ENCODE measurements around the gene AP3B1.
"Not testable (repeated sequence)": the region's sequence is repeated elsewhere in the genome, so short reads cannot be mapped to it uniquely, and the experiment has no call there.

Gene AP3B1

DNA sequence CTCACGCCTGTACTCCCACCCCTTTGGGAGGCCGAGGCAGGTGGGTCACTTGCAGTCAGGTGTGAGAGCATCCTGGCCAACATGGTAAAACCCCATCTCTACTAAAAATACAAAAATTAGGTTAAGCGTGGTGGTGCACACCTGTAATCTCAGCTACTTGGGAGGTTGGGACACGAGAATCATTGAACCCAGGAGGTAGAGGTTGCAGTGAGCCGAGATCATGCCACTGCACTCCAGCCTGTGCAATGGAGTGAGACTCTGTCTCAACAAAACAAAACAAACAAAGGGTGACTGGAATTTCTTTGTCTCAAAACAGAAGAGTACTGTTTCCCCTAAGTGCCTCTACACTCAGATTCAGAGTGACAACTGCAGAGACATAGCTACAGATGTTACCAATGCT is 116.1 kb downstream of the AP3B1 start:
- no peak for DNase-seq (ENCODE audit: low read depth)
- TF ChIP-seq, protein P1, sequence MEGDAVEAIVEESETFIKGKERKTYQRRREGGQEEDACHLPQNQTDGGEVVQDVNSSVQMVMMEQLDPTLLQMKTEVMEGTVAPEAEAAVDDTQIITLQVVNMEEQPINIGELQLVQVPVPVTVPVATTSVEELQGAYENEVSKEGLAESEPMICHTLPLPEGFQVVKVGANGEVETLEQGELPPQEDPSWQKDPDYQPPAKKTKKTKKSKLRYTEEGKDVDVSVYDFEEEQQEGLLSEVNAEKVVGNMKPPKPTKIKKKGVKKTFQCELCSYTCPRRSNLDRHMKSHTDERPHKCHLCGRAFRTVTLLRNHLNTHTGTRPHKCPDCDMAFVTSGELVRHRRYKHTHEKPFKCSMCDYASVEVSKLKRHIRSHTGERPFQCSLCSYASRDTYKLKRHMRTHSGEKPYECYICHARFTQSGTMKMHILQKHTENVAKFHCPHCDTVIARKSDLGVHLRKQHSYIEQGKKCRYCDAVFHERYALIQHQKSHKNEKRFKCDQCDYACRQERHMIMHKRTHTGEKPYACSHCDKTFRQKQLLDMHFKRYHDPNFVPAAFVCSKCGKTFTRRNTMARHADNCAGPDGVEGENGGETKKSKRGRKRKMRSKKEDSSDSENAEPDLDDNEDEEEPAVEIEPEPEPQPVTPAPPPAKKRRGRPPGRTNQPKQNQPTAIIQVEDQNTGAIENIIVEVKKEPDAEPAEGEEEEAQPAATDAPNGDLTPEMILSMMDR (conservative IDR thresholded peaks at IDR 0.05; ENCODE audit: low read length), result no peak
- H3K4me3 ChIP-seq (ENCODE audit: low read length), result no peak overlapping the region

DNA sequence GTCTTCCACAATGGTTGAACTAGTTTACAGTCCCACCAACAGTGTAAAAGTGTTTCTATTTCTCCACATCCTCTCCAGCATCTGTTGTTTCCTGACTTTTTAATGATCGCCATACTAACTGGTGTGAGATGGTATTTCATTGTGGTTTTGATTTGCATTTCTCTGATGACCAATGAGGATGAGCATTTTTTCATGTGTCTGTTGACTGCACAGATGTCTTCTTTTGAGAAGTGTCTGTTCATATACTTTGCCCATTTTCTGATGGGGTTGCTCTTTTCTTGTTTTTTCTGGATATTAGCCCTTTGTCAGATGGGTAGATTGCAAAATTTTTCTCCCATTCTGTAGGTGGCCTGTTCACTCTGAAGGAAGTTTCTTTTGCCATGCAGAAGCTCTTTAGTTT is 124.2 kb downstream of the AP3B1 start:
- DNase-seq (ENCODE audit: low read depth); H3K4me3 ChIP-seq (ENCODE audit: low read length): not testable (repeated sequence)

DNA sequence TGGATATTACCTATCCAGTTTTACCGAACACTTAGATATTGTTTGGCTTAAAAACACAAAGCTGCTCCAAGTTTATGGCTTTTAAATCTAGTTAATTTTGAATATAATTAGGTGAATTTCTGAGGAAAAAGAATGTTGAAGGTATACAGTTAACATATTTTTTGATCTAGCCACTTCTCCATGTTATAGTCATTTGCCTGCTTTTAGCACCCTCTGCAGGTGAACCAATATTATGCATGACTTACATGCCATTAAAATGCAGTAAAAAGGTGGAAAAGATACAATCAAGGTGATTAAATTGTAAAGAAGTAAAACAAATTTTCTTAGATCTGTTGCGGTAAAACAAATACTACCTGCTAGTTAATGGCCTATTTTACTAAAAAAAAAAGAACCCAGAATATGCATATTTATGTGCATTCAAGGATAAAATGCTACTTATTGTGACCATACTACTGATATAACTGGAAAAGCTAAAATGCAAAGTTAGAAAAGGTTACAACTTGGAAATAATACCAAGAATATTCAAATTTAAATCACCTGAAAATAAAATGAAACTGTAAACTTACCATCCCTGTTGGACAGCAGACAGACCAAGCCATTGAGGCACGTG is 132.1 kb downstream of the AP3B1 start:
- no peak overlapping the region for H3K4me3 ChIP-seq (ENCODE audit: low read length)
- peak; percentile 32 for DNase-seq (ENCODE audit: low read depth)
- TF ChIP-seq, protein P1 (conservative IDR thresholded peaks at IDR 0.05; ENCODE audit: low read length), result peak; percentile 51

DNA sequence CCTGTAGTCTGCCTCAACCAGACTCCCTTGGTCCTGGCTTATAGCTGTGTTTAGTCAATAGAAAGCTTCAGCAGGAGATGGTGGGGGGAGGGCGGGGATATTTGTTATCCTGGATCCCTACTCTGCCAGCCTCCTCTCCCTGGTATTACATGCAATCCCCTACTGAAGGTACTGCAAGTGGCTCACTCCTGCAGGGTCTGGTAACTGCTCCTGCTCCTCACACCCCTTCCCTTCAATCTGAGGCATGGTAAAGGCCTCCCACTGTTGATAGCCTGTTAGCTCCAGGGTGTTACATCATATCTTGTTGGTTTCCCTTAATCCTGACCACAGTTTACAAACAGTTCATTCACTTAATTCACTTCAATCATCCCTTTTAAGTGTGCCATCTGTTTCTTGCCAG is 137.5 kb downstream of the AP3B1 start:
- TF ChIP-seq, protein P1 (conservative IDR thresholded peaks at IDR 0.05; ENCODE audit: low read length), result no peak
- H3K4me3 ChIP-seq (ENCODE audit: low read length), result no peak overlapping the region
- no peak for DNase-seq (ENCODE audit: low read depth)

DNA sequence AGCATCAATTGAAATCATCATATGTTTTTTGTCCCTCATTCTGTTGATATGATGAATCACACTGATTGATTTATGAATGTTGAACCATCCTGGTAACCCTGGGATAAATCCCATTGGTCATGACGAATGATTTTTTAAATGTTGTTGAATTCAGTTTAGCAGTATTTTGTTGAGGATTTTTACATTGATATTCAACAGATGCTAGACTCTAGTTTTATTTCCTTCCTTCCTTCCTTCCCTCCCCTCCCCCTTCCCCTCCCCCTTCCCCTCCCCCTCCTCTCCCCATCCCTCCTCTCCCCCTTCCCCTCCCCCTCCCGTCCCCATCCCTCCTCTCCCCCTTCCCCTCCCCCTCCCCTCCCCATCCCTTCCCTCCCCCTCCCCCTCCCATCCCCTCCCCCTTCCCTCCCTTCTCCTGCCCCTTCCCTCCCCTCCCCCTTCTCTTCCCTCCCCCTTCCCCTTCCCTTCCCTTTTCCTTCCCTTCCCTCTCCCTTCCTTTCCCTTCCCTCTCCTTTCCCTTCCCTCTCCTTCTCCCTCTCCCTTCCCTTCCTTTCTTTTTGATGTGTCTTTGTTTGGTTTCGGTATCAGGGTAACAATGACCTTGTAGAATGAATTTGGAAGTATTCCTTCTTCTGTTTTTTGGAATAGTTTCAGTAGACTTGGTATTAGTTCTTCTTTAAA is 142.8 kb downstream of the AP3B1 start:
- DNase-seq (ENCODE audit: low read depth), result no peak
- no peak overlapping the region for H3K4me3 ChIP-seq (ENCODE audit: low read length)
- TF ChIP-seq, protein P1 (conservative IDR thresholded peaks at IDR 0.05; ENCODE audit: low read length), result no peak

DNA sequence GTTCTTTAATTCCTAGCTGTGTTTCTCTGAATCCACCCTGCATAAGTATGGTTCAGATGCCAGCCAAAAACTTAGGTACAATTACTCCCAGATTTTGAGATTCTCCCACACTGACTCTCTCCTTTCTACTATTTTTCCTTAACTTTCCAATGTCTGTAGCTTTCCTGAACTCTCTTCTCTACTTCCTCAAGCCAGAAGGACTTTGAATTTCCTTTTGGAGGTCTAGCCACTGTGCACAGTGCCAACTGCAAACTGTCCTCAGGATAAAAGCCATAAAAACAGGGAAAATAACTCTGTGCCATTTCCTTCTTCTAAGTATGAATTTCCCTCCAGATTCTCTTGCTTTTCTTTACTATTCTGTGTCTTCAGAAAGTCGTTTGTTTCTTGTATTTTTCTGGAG is 157.2 kb downstream of the AP3B1 start:
- TF ChIP-seq, protein P1 (conservative IDR thresholded peaks at IDR 0.05; ENCODE audit: low read length), result no peak
- no peak for DNase-seq (ENCODE audit: low read depth)
- H3K4me3 ChIP-seq (ENCODE audit: low read length), result no peak overlapping the region

DNA sequence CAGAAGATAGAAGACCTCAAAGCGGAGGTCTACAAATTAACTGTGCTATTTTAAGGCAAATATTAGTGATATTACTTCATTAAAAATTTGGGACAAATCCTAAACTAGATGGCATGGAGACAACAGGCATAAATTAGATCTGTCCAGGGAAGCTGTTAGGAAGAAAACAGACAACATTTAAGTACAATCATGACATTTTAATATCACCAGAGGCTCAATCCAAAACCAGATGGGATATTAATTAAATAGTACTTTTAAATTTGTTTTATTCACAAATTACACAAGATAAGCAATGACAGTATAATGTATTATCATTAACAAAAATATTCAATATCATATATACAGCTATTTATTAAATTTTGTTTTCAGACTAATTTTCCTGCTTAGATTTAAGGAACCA is 161.1 kb downstream of the AP3B1 start:
- TF ChIP-seq, protein P1 (conservative IDR thresholded peaks at IDR 0.05; ENCODE audit: low read length), result no peak
- DNase-seq (ENCODE audit: low read depth), result no peak
- no peak overlapping the region for H3K4me3 ChIP-seq (ENCODE audit: low read length)
